ENCODE results near the gene ISX. TPM values are rescaled to one million over a fixed set of nuclear protein-coding genes. Genes with fewer than 3 reads are reported as not detected.

The ISX gene
- polyA plus RNA-seq, 1 experiment: not detected

GRCh38 chr22:35033635-35034296, 32.2 kb upstream of the ISX start:
- ChIA-PET POLR2A (no interaction called here), CTCF (no interaction called here)
- Histone ChIP-seq H3K4me3 (ENCODE audit: low read depth, low read length) (no peak overlapping the region), H3K27me3 (ENCODE audit: control insufficient read depth, insufficient read depth, low read length) (no peaks in the 10 kb centered on the region), H3K36me3 (ENCODE audit: control insufficient read depth, insufficient read depth, low read length) (no peaks in the 10 kb centered on the region)
- TF ChIP-seq CTCF (IDR thresholded peaks at IDR 0.05; ENCODE audit: insufficient read depth, low read depth, low read length): no peak
- no peak for DNase-seq (ENCODE audit: low read depth)

- no peak for DNase-seq (ENCODE audit: low read depth)
- Histone ChIP-seq H3K4me3 (ENCODE audit: low read depth, low read length) (no peak overlapping the region), H3K27me3 (ENCODE audit: control insufficient read depth, insufficient read depth, low read length) (no peaks in the 10 kb centered on the region), H3K36me3 (ENCODE audit: control insufficient read depth, insufficient read depth, low read length) (no peaks in the 10 kb centered on the region)
- ChIA-PET CTCF (interaction anchor here (1.2 kb wide), 1 partner anchor 12 kb away, joined by 4 read pairs; no protein-coding TSS in a partner anchor), POLR2A (no interaction called here)
- no peak for TF ChIP-seq CTCF (IDR thresholded peaks at IDR 0.05; ENCODE audit: insufficient read depth, low read depth, low read length)
Observed at GRCh38 chr22:35034963-35035362, 31.0 kb upstream of the ISX start.

- ChIA-PET CTCF (interaction anchor here (0.7 kb wide), 1 partner anchor 231 kb away, joined by 3 read pairs; no protein-coding TSS in a partner anchor), POLR2A (no interaction called here)
- TF ChIP-seq CTCF (IDR thresholded peaks at IDR 0.05; ENCODE audit: insufficient read depth, low read depth, low read length): 0 out of 2 replicates have a peak, but pooled peaks have one; percentile 21
- no peak overlapping the region for H3K4me3 ChIP-seq (ENCODE audit: low read depth, low read length)
- H3K36me3 ChIP-seq (ENCODE audit: control insufficient read depth, insufficient read depth, low read length): no peaks in the 10 kb centered on the region
- DNase-seq (ENCODE audit: low read depth): no peak
- H3K27me3 ChIP-seq (ENCODE audit: control insufficient read depth, insufficient read depth, low read length): no peaks in the 10 kb centered on the region
Observed at GRCh38 chr22:35037089-35037488, 28.9 kb upstream of the ISX start.

GRCh38 chr22:35039625-35040024, 26.3 kb upstream of the ISX start:
- ChIA-PET CTCF (no interaction called here), POLR2A (no interaction called here)
- no peak overlapping the region for H3K4me3 ChIP-seq (ENCODE audit: low read depth, low read length)
- DNase-seq (ENCODE audit: low read depth): no peak
- no peaks in the 10 kb centered on the region for H3K36me3 ChIP-seq (ENCODE audit: control insufficient read depth, insufficient read depth, low read length)
- TF ChIP-seq CTCF (IDR thresholded peaks at IDR 0.05; ENCODE audit: insufficient read depth, low read depth, low read length): no peak
- H3K27me3 ChIP-seq (ENCODE audit: control insufficient read depth, insufficient read depth, low read length): no peaks in the 10 kb centered on the region

GRCh38 chr22:35043252-35043933, 22.6 kb upstream of the ISX start:
- Histone ChIP-seq H3K36me3 (ENCODE audit: control insufficient read depth, insufficient read depth, low read length) (no peaks in the 10 kb centered on the region), H3K27me3 (ENCODE audit: control insufficient read depth, insufficient read depth, low read length) (no peaks in the 10 kb centered on the region), H3K4me3 (ENCODE audit: low read depth, low read length) (no peak overlapping the region)
- CTCF ChIA-PET: interaction anchor here (0.6 to 1.2 kb wide), 2 partner anchors 107 to 112 kb away, joined by 4 to 5 read pairs; no protein-coding TSS in a partner anchor
- POLR2A ChIA-PET: no interaction called here
- no peak for DNase-seq (ENCODE audit: low read depth)
- TF ChIP-seq CTCF (IDR thresholded peaks at IDR 0.05; ENCODE audit: insufficient read depth, low read depth, low read length): no peak

Data from BJ (cell line).